ENCODE measurements around the gene RAP1B.

Gene RAP1B

GRCh38 chr12:68611806-68612160 is 1.1 kb downstream of the RAP1B start:
- no peak for DNase-seq

GRCh38 chr12:68612202-68612601 is 1.5 kb downstream of the RAP1B start:
- DNase-seq = no peak

GRCh38 chr12:68612697-68613096 is 2.0 kb downstream of the RAP1B start:
- no peak for DNase-seq

GRCh38 chr12:68613209-68613904 is 2.7 kb downstream of the RAP1B start:
- no peak for DNase-seq

GRCh38 chr12:68614105-68614679 is 3.5 kb downstream of the RAP1B start:
- no peak for DNase-seq

- no peak for DNase-seq
Observed at GRCh38 chr12:68614769-68615168, 4.1 kb downstream of the RAP1B start.

GRCh38 chr12:68617160-68617926 is 6.6 kb downstream of the RAP1B start:
- no peak for DNase-seq

GRCh38 chr12:68619541-68619940 is 8.8 kb downstream of the RAP1B start:
- DNase-seq = no peak

GRCh38 chr12:68620519-68621471 is 10.1 kb downstream of the RAP1B start:
- no peak for DNase-seq

- no peak for DNase-seq
Observed at GRCh38 chr12:68621472-68622081, 10.9 kb downstream of the RAP1B start.

GRCh38 chr12:68622250-68622649 is 11.6 kb downstream of the RAP1B start:
- no peak for DNase-seq

- DNase-seq = no peak
Observed at GRCh38 chr12:68623059-68623458, 12.4 kb downstream of the RAP1B start.

GRCh38 chr12:68623984-68624383 is 13.3 kb downstream of the RAP1B start:
- DNase-seq = no peak

- DNase-seq = no peak
Observed at GRCh38 chr12:68624933-68625332, 14.2 kb downstream of the RAP1B start.

GRCh38 chr12:68627673-68628319 is 17.1 kb downstream of the RAP1B start:
- no peak for DNase-seq

- no peak for DNase-seq
Observed at GRCh38 chr12:68628698-68629097, 18.0 kb downstream of the RAP1B start.

- no peak for DNase-seq
Observed at GRCh38 chr12:68630050-68630449, 19.4 kb downstream of the RAP1B start.

GRCh38 chr12:68630598-68630997 is 19.9 kb downstream of the RAP1B start:
- DNase-seq = no peak

GRCh38 chr12:68631227-68631626 is 20.5 kb downstream of the RAP1B start:
- no peak for DNase-seq

GRCh38 chr12:68632486-68632885 is 21.8 kb downstream of the RAP1B start:
- DNase-seq = no peak
